Endothelial cell of hepatic sinusoid (primary cell): ENCODE results near the gene MED16.

Source experiments
- in situ Hi-C: cut with HindIII; loops from 2 replicates; pipeline ENCODE4 v1.10.0; 2017; ENCODE audit warnings: low sequenced_read_pairs

Gene MED16

GRCh38 chr19:912181-913079 lies 19.4 kb upstream of the MED16 start:
- in situ Hi-C loops = no loop called here

GRCh38 chr19:911197-912033 lies 18.4 kb upstream of the MED16 start:
- in situ Hi-C loops = no loop called here

GRCh38 chr19:907183-907853 lies 14.3 kb upstream of the MED16 start:
- in situ Hi-C loops = no loop called here

- in situ Hi-C loops = no loop called here
Observed at GRCh38 chr19:906480-906879, 13.5 kb upstream of the MED16 start.

GRCh38 chr19:904545-904944 lies 11.6 kb upstream of the MED16 start:
- in situ Hi-C loops = no loop called here

GRCh38 chr19:903266-903797 lies 10.3 kb upstream of the MED16 start:
- in situ Hi-C loops = no loop called here

- in situ Hi-C loops = no loop called here
Observed at GRCh38 chr19:902446-903226, 9.6 kb upstream of the MED16 start.

- in situ Hi-C loops = no loop called here
Observed at GRCh38 chr19:902093-902370, 9.0 kb upstream of the MED16 start.

GRCh38 chr19:901216-902092 lies 8.5 kb upstream of the MED16 start:
- in situ Hi-C loops = no loop called here

- in situ Hi-C loops = no loop called here
Observed at GRCh38 chr19:900302-901111, 7.5 kb upstream of the MED16 start.

GRCh38 chr19:900043-900301 lies 7.0 kb upstream of the MED16 start:
- in situ Hi-C loops = no loop called here

- in situ Hi-C loops = no loop called here
Observed at GRCh38 chr19:899336-900042, 6.5 kb upstream of the MED16 start.

- in situ Hi-C loops = no loop called here
Observed at GRCh38 chr19:898663-899062, 5.7 kb upstream of the MED16 start.

- in situ Hi-C loops = no loop called here
Observed at GRCh38 chr19:897442-898039, 4.6 kb upstream of the MED16 start.

- in situ Hi-C loops = no loop called here
Observed at GRCh38 chr19:896999-897398, 4.0 kb upstream of the MED16 start.

GRCh38 chr19:896434-896833 lies 3.4 kb upstream of the MED16 start:
- in situ Hi-C loops = no loop called here

- in situ Hi-C loops = no loop called here
Observed at GRCh38 chr19:892243-892893, 619 bp downstream of the MED16 start.
